ENCODE data around the gene GDPD5.

DNA sequence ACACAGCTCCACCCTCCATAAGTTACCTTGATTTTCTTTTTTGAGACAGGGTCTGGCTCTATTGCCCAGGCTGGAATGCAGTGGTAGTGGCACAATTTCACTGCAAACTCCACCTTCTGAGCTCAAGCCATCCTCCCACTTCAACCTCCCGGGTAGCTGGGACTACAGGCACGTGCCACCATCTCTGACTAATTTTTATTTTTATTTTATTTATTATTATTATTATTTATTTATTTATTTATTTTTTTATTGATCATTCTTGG is 116.9 kb downstream of the GDPD5 start:
- TF ChIP-seq, protein P1, sequence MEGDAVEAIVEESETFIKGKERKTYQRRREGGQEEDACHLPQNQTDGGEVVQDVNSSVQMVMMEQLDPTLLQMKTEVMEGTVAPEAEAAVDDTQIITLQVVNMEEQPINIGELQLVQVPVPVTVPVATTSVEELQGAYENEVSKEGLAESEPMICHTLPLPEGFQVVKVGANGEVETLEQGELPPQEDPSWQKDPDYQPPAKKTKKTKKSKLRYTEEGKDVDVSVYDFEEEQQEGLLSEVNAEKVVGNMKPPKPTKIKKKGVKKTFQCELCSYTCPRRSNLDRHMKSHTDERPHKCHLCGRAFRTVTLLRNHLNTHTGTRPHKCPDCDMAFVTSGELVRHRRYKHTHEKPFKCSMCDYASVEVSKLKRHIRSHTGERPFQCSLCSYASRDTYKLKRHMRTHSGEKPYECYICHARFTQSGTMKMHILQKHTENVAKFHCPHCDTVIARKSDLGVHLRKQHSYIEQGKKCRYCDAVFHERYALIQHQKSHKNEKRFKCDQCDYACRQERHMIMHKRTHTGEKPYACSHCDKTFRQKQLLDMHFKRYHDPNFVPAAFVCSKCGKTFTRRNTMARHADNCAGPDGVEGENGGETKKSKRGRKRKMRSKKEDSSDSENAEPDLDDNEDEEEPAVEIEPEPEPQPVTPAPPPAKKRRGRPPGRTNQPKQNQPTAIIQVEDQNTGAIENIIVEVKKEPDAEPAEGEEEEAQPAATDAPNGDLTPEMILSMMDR (conservative IDR thresholded peaks at IDR 0.05 in 1 of 2, IDR thresholded peaks at IDR 0.05 in 1 of 2; ENCODE audit: low read depth in 1 of 2, low read length in 2 of 2) = no peak
- TF ChIP-seq EZH2 (IDR thresholded peaks at IDR 0.05; ENCODE audit: low read length, missing control alignments) = no peak

All from fibroblast of lung (primary cell).